ENCODE measurements around the gene CLPSL1.

CLPSL1 gene

GRCh38 chr6:35757456-35758123, 23.2 kb upstream of the CLPSL1 start:
- TF ChIP-seq CTCF (IDR thresholded peaks at IDR 0.05; ENCODE audit: borderline replicate concordance, insufficient read depth, low read depth, low read length) = peak; percentile 58
- no peak overlapping the region for H3K4me3 ChIP-seq (ENCODE audit: low read depth, low read length)

- no peak for TF ChIP-seq CTCF (IDR thresholded peaks at IDR 0.05; ENCODE audit: borderline replicate concordance, insufficient read depth, low read depth, low read length)
- H3K4me3 ChIP-seq (ENCODE audit: low read depth, low read length) = no peak overlapping the region
Measured at GRCh38 chr6:35759426-35759825, 21.4 kb upstream of the CLPSL1 start.

GRCh38 chr6:35765739-35766138, 15.1 kb upstream of the CLPSL1 start:
- no peak overlapping the region for H3K4me3 ChIP-seq (ENCODE audit: low read depth, low read length)
- TF ChIP-seq CTCF (IDR thresholded peaks at IDR 0.05; ENCODE audit: borderline replicate concordance, insufficient read depth, low read depth, low read length) = no peak

DNA sequence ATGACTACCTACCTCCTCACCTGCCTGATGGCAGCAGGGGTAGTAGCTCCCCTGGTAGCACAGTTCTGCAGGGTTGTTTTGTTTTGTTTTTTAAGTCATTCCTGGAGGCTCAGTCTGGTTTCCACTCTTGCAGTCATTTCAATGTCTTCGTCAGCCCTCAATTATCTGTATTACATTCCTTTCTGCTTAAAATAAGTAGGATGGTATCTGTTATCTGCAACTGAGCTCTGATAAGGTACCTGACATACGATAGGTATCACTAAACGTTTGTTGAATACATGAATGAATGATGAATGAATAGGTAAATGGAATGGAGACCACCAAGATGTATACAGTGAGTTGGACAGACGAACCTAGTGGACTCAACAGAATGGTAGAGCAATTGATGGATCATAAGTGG, 11.6 kb upstream of the CLPSL1 start:
- no peak for TF ChIP-seq CTCF (IDR thresholded peaks at IDR 0.05; ENCODE audit: borderline replicate concordance, insufficient read depth, low read depth, low read length)
- H3K4me3 ChIP-seq (ENCODE audit: low read depth, low read length) = no peak overlapping the region

- no peak for TF ChIP-seq CTCF (IDR thresholded peaks at IDR 0.05; ENCODE audit: borderline replicate concordance, insufficient read depth, low read depth, low read length)
- no peak overlapping the region for H3K4me3 ChIP-seq (ENCODE audit: low read depth, low read length)
Measured at GRCh38 chr6:35771343-35771627, 9.5 kb upstream of the CLPSL1 start.

- no peak overlapping the region for H3K4me3 ChIP-seq (ENCODE audit: low read depth, low read length)
- TF ChIP-seq CTCF (IDR thresholded peaks at IDR 0.05; ENCODE audit: borderline replicate concordance, insufficient read depth, low read depth, low read length) = no peak
Measured at GRCh38 chr6:35774116-35774794, 6.6 kb upstream of the CLPSL1 start.

GRCh38 chr6:35775031-35775430, 5.8 kb upstream of the CLPSL1 start:
- H3K4me3 ChIP-seq (ENCODE audit: low read depth, low read length) = no peak overlapping the region
- TF ChIP-seq CTCF (IDR thresholded peaks at IDR 0.05; ENCODE audit: borderline replicate concordance, insufficient read depth, low read depth, low read length) = no peak

All from GM12875 (cell line).